HFFc6 (cell line): Measurements from ENCODE around the gene HECTD4. TPM values are rescaled to one million over a fixed set of nuclear protein-coding genes. Genes with fewer than 3 reads are reported as not detected.

ENCODE experiments used
- DNase-seq: peaks from one replicate; pipeline ENCODE4 v3.0.0-alpha.2; 2018
- H3K27ac Mint-ChIP-seq: 2 replicates; pipeline ENCODE4 v1.8.0; 2020; ENCODE audit warnings: mild to moderate bottlenecking, mixed read lengths
- H3K27me3 Mint-ChIP-seq: 2 replicates; pipeline ENCODE4 v1.8.0; 2021; ENCODE audit warnings: mild to moderate bottlenecking, moderate library complexity, mixed read lengths; ENCODE audit not compliant: insufficient read depth
- H3K36me3 Mint-ChIP-seq: 2 replicates; pipeline ENCODE4 v1.8.0; 2021; ENCODE audit warnings: low read depth, mixed read lengths
- H3K4me1 Mint-ChIP-seq: 2 replicates; pipeline ENCODE4 v1.8.0; 2020; ENCODE audit warnings: low read depth, mixed read lengths
- H3K4me3 Mint-ChIP-seq: 2 replicates; pipeline ENCODE4 v1.8.0; 2020; ENCODE audit warnings: mild to moderate bottlenecking, moderate library complexity, mixed read lengths
- H3K9me3 Mint-ChIP-seq: 2 replicates; pipeline ENCODE4 v1.8.0; 2020; ENCODE audit warnings: mild to moderate bottlenecking, mixed read lengths
- CTCF ChIP-seq: fragments of 200-600 bp; sonication (generic); IDR thresholded peaks from 2 replicates; pipeline ENCODE4 v1.5.0; 2021; ENCODE audit warnings: antibody characterized with exemption, mild to moderate bottlenecking
- total RNA-seq, 6 experiments: library from RNA; stranded (reverse); fragmentation: NEBNext Ultra II Directional; extraction: Animal tissue kit (Norgen Biotek cat#: 25700); gene quantifications; 2 replicates in 1 of 6; 3 replicates in 5 of 6; pipeline ENCODE4 v1.2.3, GENCODE V29; 2021

Gene HECTD4
- total RNA-seq, 6 experiments from 2014 or later = 15.7 to 22.5 (median 18.5) TPM

GRCh38 chr12:112170971-112171596 lies 211.1 kb downstream of the HECTD4 start:
- Mint-ChIP-seq H3K27ac (no peak overlapping the region), H3K4me1 (peaks cover 7% of the 10 kb centered on the region), H3K27me3 (no peaks in the 10 kb centered on the region; the same call in none of the 2 replicates), H3K36me3 (peaks cover 20% of the 10 kb centered on the region), H3K4me3 (no peak overlapping the region), H3K9me3 (no peaks in the 10 kb centered on the region)
- TF ChIP-seq CTCF = no peak
- no peak for DNase-seq

GRCh38 chr12:112170376-112170775 lies 211.9 kb downstream of the HECTD4 start:
- H3K36me3 Mint-ChIP-seq = peaks cover 14% of the 10 kb centered on the region
- no peaks in the 10 kb centered on the region for H3K9me3 Mint-ChIP-seq
- TF ChIP-seq CTCF = peak; percentile 79
- H3K4me3 Mint-ChIP-seq = no peak overlapping the region
- H3K27me3 Mint-ChIP-seq = no peaks in the 10 kb centered on the region; the same call in none of the 2 replicates
- peak overlapping the region; percentile 4; the same call in 1 of the 2 replicates for H3K27ac Mint-ChIP-seq
- peaks cover 7% of the 10 kb centered on the region for H3K4me1 Mint-ChIP-seq
- peak; percentile 11 for DNase-seq

GRCh38 chr12:112169966-112170365 lies 212.3 kb downstream of the HECTD4 start:
- Mint-ChIP-seq H3K9me3 (no peaks in the 10 kb centered on the region), H3K4me3 (no peak overlapping the region), H3K36me3 (peaks cover 10% of the 10 kb centered on the region), H3K27me3 (no peaks in the 10 kb centered on the region; the same call in none of the 2 replicates), H3K27ac (peak overlapping the region; percentile 4; the same call in 1 of the 2 replicates), H3K4me1 (peaks cover 7% of the 10 kb centered on the region)
- no peak for DNase-seq
- TF ChIP-seq CTCF = no peak

GRCh38 chr12:112169161-112169872 lies 212.9 kb downstream of the HECTD4 start:
- Mint-ChIP-seq H3K36me3 (peaks cover 7% of the 10 kb centered on the region), H3K4me1 (peaks cover 7% of the 10 kb centered on the region), H3K27ac (no peak overlapping the region), H3K27me3 (no peaks in the 10 kb centered on the region; the same call in none of the 2 replicates), H3K9me3 (no peaks in the 10 kb centered on the region), H3K4me3 (no peak overlapping the region)
- TF ChIP-seq CTCF = no peak
- no peak for DNase-seq

- TF ChIP-seq CTCF = no peak
- Mint-ChIP-seq H3K36me3 (peaks cover 7% of the 10 kb centered on the region), H3K27me3 (no peaks in the 10 kb centered on the region; the same call in none of the 2 replicates), H3K27ac (no peak overlapping the region), H3K4me1 (peaks cover 7% of the 10 kb centered on the region), H3K4me3 (no peak overlapping the region), H3K9me3 (no peaks in the 10 kb centered on the region)
- no peak for DNase-seq
Measured at GRCh38 chr12:112168561-112168971, 213.7 kb downstream of the HECTD4 start.
